HCEC 1CT (cell line): ENCODE measurements around the gene SUMO2.
"Not testable (repeated sequence)": the region's sequence is repeated elsewhere in the genome, so short reads cannot be mapped to it uniquely, and the experiment has no call there.

Source experiments
- DNase-seq: peaks from one replicate; pipeline ENCODE4 v3.0.0-alpha.2; 2017

Gene SUMO2

DNA sequence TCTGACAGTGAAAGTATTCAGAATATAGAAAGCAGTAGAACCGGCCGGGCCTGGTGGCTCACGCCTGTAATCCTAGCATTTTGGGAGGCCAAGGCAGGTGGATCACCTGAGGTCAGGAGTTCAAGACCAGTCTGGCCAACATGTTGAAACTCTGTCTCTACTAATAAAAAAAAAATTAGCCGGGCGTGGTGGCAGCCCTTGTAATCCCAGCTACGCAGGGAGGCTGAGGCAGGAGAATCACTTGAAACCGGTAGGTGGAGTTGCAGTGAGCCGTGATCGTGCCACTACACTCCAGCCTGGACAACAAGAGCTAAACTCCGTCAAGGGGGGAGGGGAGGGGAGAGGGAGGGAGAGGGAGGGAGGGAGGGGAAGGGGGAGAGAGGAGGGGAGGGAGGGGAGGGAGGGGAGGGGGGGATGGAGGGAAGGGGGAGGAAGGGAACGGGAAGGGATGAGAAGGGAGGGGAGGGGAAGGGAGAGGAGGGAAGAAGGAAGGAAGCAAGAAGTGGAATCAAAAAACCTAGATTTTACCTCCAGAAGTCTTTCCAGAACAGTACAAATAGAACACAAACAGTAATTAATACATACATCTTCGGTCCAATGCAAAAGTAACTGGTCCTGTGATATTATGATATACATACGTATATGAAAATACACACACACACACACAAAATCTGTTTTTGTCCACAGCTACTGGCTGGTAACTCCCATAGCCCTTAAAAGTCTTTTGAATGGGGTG, 40.4 kb downstream of the SUMO2 start:
- no peak for DNase-seq

DNA sequence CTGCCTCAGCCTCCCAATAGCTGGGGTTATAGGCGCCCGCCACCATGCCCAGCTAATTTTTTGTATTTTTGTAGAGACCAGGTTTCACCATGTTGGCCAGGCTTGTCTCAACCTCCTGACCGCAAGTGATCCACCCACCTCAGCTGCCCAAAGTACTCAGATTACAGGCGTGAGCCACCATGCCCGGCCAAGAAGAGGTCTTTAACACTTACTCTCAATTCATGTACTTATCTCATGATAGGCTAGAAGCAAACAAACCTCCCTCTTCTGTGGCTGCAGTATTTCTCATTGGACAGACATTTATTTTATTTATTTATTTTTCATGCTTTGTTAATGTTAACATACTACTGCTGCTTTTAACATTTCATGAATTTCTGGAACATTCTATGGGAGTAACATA, 44.2 kb downstream of the SUMO2 start:
- no peak for DNase-seq

DNA sequence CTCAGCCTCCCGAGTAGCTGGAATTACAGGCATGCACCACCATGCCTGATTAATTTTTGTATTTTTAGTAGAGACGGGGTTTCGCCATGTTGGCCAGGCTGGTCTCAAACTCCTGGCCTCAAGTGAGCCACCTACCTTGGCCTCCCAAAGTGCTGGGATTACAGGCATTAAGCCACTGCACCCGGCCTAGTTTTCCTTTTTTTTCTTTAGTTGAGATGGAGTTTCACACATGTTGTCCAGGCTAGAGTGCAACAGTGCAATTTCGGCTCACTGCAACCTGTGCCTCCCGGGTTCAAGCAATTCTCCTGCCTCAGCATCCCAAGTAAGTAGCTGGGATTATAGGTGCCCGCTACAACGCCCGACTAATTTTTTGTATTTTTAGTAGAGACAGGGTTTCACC, 45.0 kb downstream of the SUMO2 start:
- not testable (repeated sequence) for DNase-seq

DNA sequence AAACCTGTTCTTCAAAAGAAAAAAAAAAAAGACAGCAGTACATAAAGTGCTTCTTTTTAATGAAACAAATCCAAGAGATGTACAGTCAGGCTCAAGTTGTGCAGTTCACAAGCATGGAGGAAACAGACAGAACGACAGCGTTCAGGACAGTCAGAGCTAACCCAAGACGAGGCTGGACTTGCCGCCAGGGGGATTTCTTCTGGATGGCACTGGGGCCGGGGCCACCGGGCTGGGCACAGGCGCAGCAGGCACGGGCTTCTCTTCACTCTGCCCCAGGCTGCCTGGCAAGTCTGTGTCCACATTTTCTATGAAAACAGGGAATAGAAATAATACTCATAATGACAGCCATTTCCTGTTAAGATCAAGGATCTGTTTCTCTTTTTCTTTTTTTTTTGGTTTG, 46.8 kb downstream of the SUMO2 start:
- no peak for DNase-seq

DNA sequence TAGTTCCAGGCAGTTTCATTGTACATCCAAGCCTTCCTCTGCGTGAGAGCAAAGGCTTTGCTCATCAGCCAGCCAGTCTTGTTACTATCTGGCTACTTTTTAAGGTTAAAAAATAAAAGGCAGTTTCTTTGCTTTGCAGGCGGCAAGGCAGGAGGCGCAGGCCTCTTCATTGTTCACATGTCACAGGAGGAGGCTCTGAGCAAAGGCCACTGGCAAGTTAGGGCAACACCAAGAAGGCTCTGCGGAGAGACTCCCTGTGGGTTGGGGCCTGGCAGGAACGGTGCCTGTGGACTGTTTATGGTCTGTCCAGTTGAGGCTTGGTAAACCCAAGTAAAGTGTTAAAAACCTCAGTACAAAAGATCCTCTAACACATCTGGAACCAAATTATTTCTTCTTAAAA, 47.3 kb downstream of the SUMO2 start:
- no peak for DNase-seq

DNA sequence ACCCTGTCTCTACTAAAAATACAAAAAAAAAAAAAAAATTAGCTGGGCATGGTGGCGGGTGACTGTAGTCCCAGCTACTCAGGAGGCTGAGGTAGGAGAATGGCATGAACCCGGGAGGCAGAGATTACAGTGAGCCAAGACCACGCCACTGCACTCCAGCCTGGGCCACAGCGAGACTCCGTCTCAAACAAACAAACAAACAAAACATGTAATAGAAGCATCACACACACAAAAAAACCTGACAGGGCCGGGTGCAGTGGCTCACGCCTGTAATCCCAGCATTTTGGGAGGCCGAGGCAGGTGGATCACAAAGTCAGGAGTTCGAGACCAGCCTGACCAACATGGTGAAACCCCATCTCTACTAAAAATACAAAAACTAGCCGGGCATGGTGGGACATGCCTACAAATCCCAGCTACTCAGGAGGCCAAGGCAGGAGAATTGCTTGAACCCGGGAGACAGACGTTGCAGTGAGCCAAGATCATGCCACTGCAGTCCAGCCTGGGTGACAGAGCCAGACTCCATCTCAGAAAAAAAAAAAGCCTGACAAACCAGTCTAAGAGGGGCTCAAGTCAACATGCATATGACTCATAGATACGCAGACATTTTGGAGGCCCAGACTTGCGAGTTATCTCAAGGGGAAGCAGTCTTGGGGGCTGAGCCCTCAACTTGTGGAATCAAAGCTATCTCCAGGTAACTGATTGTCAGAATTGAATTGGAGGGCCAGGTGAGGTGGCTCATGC, 49.0 kb downstream of the SUMO2 start:
- DNase-seq: not testable (repeated sequence)

DNA sequence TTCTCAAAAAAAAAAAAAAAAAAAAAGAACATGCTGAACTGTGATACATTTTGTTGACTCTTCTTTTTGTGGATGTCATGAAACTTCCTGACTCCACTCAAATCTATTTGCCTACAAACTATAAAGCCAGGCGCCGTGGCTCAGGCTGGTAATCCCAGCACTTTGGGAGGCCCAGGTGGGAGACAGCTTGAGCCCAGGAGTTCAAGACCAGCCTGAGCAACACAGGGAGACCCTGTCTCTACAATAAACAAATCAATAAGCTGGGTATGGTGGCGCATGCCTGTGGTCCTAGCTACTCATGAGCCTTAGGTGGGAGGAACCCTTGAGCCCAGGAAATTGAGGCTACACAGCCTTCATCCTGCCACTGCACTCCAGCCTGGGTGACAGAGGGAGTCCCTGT, 49.8 kb downstream of the SUMO2 start:
- no peak for DNase-seq

DNA sequence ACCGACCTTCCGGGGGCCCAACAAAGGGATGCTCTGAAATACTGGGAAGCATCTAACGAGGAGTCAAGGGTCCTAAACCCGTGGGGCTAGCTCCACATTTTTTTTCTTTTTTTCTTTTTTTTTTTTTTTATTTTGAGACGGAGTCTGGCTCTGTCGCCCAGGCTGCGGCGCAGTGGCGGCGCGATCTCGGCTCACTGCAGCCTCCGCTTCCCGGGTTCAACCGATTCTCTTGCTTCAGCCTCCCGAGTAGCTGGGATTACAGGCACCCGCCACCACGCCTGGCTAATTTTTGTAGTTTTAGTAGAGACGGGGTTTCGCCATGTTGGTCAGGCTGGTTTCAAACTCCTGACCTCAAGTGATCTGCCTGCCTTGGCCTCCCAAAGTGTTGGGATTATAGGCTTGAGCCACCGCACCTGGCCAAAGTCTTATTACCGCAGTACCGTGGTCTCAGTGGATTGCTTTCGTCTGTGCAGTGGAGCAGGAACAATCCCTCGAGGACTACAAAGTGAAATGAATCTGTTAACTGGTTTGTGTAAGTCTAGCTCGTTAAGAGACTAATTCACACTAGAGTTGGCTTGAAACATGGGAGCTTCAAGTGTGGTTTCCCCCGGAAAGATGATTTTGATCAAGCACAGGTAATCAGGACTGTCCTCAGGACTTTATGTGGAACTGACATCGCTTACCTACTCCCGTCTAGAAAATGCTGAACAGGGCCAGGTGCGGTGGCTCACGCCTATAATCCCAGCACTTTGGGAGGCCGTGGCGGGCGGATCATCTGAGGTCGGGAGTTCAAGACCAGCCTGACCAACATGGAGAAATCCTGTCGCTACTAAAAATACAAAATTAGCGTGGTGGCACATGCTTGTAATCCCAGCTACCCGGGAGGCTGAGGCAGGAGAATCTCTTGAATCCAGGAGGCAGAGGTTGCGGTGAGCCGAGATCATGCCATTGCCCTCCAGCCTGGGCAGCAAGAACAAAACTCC, 50.5 kb downstream of the SUMO2 start:
- not testable (repeated sequence) for DNase-seq

DNA sequence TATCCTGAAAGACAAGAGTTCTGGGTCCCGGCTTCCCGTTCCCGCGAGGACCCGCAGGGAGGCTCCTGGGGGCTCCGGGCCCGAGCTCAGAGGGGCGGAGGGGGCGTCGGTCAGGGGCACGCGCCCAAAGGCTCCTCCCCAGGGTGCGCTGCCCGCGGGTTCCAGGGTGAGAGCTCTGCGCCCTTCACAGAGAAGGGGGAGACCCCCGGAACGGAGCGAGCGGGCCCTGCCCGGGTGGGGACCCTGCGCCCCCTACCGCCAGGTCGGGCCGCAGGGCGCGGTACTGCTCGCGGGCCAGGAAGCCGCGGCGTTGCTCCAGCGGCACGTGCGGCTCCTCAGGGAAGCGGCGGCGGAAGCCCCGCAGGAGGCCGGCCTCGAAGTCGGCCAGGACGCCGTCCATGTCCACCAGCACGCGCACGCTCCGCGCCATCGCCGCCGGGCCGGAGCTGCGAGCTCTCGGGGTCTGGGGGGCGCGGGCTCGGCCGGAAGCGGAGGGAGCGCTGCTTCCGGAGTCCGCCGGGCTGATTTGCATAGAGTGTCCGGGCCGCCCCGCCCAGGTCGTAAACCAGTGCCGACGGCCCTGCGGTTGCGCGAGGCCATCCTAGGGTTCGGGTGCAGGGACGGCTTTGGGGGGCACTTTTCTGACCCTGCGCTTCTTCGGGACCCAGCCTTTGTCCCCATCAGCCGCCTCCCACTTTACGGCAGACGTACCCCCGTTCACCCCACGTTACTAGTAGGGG, 51.3 kb downstream of the SUMO2 start, which contains the start of gene NT5C:
Gene NT5C (minus strand): TSS at position 465 of the 740 bp plus-strand sequence. CDS start 35 bp downstream, at position 430.
- DNase-seq: peak; percentile 75

DNA sequence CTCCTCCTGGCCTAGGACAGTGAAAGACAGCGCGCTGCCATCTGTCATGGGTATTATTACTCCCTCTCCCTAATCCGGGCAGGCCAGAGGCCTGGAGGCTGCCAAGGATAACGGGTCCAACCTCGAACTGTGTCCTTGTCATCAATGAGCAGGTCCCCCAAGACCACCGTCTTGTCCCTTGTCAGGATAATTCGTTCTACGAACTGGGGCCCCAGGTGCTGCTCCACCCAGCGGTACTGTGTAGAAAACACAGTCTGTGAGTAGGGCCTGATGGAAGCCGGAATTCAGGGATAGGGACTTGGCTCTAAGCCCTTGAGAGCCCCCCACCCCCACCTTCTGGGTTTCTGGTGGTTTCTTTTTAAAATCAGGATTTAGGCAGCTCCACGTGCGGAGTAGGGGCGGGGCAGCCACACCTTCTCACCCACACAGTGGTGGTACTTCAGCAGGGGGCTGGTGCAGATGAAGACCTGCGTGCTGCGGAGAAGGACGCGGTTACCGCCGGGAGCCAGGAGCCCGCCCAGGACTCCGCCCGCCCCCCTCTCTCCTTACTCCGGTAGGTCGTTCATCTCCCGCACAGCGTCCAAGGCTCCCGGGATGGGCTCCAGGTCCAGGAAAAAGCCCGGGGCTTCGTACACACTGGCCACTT, 52.0 kb downstream of the SUMO2 start:
- peak; percentile 29 for DNase-seq

DNA sequence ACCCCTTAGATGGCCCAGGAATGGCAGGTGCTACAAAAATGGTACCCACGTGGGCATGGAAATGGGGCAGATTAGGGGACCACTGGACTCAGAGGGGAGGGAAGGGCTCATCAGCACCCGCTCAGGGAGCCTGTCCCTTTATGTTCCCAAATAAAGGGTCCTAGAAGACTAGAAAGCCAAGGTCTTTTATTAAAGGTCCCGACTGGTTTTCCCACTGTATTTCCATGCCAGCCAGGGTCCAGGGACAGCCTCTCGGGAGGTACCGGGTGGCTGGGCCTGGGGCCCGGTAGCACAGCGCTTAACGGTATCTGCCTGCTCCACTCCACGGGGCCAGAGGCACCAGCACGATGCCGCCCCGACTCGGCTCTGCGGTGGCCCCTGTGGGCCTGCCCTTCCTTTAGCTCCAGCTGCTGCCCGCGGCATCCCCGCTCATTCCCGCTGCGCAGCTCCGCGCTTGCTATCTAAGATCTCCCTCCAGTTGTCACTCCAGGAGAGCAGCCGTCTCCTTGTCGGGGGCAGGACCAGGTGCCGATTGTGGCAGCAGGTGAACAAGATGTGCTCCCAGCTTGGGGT, 52.6 kb downstream of the SUMO2 start:
- no peak for DNase-seq

DNA sequence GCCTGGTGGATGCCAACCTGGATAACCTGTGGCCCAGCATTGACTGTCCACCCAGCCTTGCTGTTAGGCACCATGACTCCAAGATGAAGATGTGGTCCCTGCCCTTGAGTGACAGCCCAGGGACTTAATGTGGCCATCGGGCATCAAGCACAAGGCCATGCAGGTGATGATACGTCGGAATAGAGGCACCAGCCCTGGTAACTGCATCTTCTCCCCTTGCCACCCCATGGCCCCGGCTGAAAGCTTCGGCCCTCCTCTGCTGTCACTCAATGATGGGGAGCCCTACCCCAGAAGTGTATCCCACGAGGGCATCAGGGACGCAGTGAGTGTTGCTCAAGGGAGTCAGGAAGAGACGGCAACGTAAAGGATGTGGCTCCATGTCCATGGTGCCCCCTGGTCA, 53.2 kb downstream of the SUMO2 start:
- DNase-seq: no peak

DNA sequence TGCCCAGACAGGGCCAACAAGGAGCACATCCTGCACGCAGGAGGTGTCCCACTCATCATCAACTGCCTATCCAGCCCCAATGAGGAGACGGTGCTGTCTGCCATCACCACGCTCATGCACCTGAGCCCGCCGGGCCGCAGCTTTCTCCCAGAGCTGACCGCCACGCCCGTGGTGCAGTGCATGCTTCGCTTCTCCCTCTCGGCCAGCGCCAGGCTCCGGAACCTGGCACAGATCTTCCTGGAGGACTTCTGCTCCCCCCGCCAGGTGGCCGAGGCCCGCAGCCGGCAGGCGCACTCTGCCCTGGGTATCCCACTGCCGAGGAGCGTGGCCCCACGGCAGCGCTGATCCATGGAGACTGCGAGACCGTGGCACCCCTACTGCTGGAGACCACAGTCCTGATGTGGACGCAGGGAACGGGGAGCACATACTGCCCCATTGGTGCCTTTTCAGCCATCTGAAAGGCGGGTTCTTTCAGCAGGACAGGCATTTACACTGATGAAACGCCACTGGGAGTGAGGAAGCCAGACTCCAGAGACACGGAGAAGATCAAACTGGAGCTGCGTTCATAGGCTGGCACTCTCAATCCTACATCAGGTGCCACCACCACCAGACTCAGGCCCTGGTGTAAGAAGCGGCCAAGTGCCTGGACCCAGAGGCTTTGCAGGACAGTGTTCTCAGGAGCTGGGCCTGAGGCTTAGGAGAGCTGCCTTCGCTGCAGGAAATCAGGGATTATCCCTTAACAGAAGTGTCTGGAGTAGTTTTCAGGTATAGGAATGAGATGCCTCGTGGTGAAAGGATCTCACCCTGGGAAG, 53.9 kb downstream of the SUMO2 start:
- no peak for DNase-seq

DNA sequence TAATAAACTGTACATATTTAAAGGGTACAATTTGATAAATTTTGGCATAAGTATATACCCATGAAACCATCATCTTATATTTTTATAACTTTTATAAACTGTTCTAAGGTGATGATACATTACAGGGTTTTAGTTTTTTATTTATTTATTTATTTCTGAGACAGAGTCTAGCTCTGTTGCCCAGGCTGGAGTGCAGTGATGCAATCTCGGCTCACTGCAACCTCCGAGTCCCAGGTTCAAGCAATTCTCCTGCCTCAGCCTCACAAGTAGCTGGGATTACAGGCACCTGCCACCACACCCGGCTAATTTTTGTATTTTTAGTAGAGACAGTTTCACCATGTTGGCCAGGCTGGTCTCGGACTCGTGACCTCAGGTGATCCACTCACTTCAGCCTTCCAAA, 54.8 kb downstream of the SUMO2 start:
- DNase-seq: not testable (repeated sequence)

DNA sequence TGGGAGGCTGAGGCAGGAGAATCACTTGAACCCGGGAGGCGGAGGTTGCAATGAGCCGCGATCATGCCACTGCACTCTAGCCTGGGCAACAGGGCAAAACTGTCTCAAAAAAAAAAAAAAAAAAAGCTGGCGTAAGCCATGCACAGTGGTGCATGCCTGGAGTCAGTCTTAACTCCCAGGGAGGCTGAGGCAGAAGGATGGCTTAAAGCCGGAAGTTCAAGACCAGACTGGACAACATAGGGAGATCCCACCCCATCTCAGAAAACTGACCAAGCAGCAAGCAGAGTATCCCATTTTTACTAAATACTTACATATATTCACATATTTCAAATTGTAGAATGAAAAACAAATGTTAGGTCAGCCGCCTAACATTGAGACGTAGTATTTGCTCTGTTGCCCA, 55.8 kb downstream of the SUMO2 start:
- DNase-seq: no peak

DNA sequence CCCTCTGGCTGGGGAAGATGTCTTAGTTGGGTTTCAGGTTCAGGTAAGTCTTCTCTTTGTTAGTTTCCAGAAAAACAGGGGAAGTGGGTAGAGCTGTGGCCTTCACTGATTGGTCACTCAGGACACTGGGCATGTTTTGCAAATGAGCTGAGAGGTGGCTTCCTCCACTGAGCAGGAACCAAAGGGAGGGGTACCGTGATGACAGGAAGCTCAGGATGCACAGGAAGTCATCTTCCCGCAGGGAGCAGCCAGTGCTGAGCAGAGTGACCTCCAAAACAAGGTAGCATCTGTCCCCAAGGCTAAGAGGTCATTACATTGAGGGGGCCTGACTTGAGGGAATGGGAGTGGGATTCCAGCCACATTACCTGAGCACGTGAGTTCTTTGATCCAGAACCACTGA, 56.8 kb downstream of the SUMO2 start:
- DNase-seq: no peak

DNA sequence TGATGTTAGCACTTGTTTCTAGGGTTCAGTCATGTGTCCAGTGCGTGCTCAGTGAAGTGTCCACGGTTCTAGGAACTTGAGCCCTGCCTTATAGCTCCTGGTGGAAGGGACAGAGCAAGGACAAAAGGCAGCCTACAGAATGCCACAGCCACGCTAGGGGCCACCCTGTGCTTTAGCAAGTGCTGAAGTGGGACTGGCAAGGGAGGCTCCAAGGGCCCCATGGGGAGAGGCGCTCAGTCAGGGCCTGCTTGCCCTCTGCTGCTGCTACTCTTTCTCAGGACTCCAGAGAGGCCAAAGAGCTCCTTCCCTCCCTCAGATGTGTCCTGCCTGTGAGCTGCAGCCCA, 58.0 kb downstream of the SUMO2 start:
- DNase-seq: no peak

DNA sequence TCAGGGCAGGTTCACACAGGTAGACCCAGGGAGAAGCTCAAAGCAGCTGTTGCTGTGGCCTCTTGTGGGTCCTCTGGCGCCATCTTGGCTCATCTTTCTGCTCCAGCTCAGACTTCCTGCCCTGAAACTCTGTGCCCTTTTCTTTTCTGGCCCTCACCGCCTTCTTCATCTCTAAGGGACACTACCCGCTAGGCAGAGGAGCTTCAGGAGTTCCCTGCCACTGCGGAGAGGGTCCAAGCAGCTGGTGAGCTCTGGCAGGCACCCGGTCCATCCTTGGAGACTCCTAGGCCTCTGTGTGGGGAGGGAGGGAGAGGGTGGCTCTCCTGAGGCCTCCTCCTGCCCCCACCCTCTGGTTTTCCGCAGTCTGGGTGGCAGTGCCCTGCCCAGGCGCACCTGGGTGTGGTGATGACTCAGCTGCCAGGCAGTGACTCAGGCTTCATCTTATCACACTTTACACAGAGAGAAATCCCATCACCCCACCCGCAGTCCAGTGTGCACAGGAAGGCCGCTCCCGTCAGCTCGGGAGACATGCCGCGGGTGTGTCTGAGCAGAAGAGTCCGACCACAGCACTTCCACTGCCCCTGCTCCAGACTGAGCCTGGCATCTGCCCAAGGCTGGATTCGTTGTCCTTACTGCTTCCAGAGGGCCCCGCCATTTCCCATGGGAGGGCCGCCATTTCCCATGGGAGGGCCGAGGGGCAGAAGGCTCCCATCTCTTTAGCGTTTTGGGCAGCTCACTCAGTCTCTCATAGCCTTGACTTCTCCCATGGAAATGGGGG, 58.5 kb downstream of the SUMO2 start:
- DNase-seq: no peak

DNA sequence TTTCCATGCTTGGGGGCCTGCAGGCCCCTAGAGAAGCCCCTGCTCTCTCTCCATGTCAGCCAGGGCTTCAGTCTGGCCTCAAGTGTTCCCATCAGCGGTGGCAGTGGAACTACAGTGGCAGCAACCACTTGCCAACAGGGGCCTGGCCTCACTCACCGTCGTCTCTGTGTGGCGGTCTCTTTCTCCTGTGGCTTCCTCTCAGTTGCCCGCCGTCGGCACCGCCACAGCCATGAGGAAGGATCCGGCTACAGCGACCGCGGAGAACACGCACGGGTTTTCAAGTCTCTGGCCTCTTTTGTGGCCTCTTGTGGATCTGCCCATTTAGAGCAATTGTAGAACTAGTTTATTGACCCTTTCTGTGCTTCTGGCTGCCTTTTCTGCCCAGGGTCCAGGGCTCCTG, 64.5 kb downstream of the SUMO2 start:
- no peak for DNase-seq

DNA sequence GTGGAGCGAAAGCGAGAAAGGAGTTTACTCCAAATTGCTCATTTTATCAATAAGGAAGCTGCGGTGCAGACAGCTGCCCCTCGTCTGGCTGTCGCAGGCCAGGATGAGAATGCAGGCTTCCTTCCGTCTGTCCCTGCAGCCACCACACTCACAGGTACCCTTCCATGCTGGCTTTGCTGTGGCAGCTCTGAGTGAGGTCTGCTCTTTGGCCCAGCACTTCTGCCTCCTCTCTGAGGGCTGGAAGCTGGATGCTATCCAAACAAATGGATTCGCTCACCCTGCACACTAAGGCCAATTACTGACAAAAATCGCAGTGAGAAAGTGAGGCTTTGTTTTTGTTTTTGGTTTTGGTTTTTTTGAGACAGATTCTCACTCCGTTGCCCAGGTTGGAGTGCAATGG, 66.0 kb downstream of the SUMO2 start:
- no peak for DNase-seq
